Measurements from ENCODE around the gene ABCD1.
"Not testable (repeated sequence)": the region's sequence is repeated elsewhere in the genome, so short reads cannot be mapped to it uniquely, and the experiment has no call there.

DNA sequence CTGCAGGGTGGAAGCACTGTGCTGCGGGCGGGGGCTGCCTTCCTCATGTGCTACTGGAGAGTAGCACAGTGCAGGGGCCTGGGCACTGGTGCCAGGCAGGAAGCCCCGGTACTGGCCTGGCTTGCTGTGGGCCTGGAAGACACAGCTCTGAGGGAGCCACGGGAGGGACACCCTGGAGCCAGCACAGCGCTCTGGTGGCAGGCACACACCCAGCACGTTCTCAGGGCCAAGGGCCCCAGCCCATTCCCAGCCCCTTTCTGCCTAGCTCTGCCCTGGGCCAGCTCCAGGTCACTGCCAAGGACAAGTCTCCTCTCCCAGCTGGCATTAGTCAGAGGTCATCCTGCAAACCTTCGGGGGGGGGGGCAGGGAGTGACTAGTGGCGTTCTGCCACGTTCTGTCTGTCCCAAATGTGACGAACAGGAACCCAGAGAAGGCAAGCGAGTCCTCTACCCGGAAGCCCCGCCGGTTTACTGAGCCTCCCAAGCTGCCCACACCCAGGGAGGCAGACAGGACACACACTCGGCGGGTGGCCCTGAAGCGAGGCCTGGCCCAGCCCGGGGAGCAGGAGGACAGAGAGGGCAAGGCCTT is 24.8 kb upstream of the ABCD1 start:
- TF ChIP-seq, protein P1, sequence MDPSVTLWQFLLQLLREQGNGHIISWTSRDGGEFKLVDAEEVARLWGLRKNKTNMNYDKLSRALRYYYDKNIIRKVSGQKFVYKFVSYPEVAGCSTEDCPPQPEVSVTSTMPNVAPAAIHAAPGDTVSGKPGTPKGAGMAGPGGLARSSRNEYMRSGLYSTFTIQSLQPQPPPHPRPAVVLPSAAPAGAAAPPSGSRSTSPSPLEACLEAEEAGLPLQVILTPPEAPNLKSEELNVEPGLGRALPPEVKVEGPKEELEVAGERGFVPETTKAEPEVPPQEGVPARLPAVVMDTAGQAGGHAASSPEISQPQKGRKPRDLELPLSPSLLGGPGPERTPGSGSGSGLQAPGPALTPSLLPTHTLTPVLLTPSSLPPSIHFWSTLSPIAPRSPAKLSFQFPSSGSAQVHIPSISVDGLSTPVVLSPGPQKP (IDR thresholded peaks at IDR 0.05; ENCODE audit: low read depth, low read length) = not testable (repeated sequence)
- not testable (repeated sequence) for TF ChIP-seq EGR1 (IDR thresholded peaks at IDR 0.05; ENCODE audit: borderline replicate concordance in 1 of 2, low read depth in 2 of 2, low read length in 2 of 2); TBL1XR1 (IDR thresholded peaks at IDR 0.05; ENCODE audit: low read depth, low read length); GABPA (IDR thresholded peaks at IDR 0.05; ENCODE audit: low read depth)
- TF ChIP-seq, protein P2, sequence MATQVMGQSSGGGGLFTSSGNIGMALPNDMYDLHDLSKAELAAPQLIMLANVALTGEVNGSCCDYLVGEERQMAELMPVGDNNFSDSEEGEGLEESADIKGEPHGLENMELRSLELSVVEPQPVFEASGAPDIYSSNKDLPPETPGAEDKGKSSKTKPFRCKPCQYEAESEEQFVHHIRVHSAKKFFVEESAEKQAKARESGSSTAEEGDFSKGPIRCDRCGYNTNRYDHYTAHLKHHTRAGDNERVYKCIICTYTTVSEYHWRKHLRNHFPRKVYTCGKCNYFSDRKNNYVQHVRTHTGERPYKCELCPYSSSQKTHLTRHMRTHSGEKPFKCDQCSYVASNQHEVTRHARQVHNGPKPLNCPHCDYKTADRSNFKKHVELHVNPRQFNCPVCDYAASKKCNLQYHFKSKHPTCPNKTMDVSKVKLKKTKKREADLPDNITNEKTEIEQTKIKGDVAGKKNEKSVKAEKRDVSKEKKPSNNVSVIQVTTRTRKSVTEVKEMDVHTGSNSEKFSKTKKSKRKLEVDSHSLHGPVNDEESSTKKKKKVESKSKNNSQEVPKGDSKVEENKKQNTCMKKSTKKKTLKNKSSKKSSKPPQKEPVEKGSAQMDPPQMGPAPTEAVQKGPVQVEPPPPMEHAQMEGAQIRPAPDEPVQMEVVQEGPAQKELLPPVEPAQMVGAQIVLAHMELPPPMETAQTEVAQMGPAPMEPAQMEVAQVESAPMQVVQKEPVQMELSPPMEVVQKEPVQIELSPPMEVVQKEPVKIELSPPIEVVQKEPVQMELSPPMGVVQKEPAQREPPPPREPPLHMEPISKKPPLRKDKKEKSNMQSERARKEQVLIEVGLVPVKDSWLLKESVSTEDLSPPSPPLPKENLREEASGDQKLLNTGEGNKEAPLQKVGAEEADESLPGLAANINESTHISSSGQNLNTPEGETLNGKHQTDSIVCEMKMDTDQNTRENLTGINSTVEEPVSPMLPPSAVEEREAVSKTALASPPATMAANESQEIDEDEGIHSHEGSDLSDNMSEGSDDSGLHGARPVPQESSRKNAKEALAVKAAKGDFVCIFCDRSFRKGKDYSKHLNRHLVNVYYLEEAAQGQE (IDR thresholded peaks at IDR 0.05; ENCODE audit: low read depth, low read length) = not testable (repeated sequence)
- TF ChIP-seq, protein P3, sequence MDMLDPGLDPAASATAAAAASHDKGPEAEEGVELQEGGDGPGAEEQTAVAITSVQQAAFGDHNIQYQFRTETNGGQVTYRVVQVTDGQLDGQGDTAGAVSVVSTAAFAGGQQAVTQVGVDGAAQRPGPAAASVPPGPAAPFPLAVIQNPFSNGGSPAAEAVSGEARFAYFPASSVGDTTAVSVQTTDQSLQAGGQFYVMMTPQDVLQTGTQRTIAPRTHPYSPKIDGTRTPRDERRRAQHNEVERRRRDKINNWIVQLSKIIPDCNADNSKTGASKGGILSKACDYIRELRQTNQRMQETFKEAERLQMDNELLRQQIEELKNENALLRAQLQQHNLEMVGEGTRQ (IDR thresholded peaks at IDR 0.05; ENCODE audit: borderline replicate concordance, low read depth, low read length) = not testable (repeated sequence)
- TF ChIP-seq, protein P4, sequence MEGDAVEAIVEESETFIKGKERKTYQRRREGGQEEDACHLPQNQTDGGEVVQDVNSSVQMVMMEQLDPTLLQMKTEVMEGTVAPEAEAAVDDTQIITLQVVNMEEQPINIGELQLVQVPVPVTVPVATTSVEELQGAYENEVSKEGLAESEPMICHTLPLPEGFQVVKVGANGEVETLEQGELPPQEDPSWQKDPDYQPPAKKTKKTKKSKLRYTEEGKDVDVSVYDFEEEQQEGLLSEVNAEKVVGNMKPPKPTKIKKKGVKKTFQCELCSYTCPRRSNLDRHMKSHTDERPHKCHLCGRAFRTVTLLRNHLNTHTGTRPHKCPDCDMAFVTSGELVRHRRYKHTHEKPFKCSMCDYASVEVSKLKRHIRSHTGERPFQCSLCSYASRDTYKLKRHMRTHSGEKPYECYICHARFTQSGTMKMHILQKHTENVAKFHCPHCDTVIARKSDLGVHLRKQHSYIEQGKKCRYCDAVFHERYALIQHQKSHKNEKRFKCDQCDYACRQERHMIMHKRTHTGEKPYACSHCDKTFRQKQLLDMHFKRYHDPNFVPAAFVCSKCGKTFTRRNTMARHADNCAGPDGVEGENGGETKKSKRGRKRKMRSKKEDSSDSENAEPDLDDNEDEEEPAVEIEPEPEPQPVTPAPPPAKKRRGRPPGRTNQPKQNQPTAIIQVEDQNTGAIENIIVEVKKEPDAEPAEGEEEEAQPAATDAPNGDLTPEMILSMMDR (IDR thresholded peaks at IDR 0.05 in 2 of 3, conservative IDR thresholded peaks at IDR 0.05 in 1 of 3; ENCODE audit: control insufficient read depth in 2 of 3, extremely low read depth in 1 of 3, insufficient read depth in 1 of 3, low read depth in 3 of 3, low read length in 3 of 3) = not testable (repeated sequence)
